NCI-H146 treated with DMSO at 0.1 percent for 48 hours (cell line): ENCODE measurements around the gene HMCN2.

Experiments used
- DNase-seq: peaks from one replicate; lab custom pipeline; 2025; ENCODE audit not compliant: unreplicated experiment; lab: John Stamatoyannopoulos, UW

Gene HMCN2

DNA sequence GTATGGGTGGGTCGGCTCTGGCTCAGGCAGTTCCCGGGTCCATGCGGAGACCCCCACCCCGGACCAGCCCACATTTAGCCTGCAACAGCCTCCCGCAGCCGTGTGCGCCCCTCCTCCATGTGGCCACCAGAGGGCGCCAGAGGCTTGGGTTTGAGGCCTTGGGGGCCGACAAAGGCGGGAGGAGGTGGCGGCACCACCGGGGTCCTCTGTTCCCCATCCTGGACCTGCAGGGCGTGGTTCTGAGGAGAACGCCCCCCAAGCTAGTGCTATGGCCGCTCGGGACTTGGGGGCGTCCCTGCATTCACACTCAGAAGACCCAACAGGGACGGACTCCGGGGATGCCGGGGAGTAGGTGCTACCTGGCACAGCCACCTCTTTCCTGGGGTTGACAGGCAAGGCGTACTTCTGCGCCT, 195.7 kb downstream of the HMCN2 start:
- DNase-seq: no peak

- DNase-seq: no peak
These were observed 196.2 kb downstream of the HMCN2 start for GRCh38 chr9:130461731-130462130.

DNA sequence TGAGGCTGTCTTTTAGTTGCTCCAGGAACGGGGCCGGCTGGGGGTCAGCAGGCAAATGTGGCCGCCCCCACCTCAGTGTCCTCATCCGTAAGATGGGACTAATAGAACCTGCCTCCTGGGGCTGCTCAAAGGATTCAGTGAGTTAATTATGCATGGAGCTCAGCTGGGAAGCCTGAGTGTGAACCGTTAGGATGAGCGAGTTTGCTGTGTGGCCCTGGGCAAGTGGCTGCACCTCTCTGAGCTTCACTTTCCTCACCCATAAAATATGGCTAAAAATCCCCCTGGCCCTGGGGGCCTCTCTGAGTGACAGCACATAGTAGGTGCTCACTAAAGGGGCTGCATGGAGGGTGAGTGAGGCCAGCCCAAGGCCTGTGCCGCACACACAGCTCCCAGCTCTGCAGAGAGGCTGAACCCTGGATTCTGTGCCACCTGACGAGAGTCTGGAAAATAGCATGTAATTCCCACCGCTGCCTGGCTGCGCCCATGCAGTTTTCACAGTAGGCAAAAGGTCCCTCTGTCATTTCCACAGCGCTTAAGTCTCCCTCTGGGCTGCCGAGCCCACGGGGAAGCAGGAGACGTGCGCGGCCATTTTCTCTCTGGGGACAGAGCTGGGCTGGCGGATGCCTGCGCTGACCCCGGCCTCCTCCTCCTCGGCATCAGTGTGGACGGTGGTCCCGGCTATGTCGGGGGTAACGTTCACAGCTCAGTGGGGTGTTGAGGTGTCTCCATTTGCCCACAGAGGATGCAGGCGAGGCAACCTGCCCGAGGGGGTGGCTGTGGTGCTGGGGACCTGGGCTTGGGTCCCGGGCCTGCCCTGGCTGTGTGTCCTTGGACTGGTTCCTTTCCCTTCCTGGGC, 197.4 kb downstream of the HMCN2 start:
- no peak for DNase-seq

GRCh38 chr9:130463763-130464745, 198.5 kb downstream of the HMCN2 start:
- DNase-seq: no peak

GRCh38 chr9:130465383-130466096, 200.0 kb downstream of the HMCN2 start:
- DNase-seq: no peak

- DNase-seq: no peak
These were observed 201.1 kb downstream of the HMCN2 start for GRCh38 chr9:130466537-130467217.

GRCh38 chr9:130467316-130467715, 201.8 kb downstream of the HMCN2 start:
- no peak for DNase-seq

DNA sequence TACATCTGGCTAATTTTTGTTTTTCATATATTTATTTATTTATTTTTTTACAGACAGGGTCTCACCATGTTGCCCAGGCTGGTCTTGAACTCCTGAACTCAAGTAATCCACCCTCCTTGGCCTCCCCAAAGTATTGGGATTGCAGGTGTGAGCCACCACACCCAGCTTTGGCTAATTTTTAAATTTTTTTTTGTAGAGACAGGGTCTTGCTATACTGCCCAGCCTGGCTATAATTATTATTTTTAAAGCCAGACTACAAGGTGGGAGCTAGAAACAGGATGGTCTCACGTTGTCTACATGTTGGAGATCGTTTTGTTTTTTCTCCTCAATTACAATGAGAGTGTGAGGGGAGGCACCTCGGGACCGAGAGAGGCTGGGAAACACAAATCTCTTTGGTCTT, 203.0 kb downstream of the HMCN2 start:
- DNase-seq: no peak

GRCh38 chr9:130470269-130470668, 204.7 kb downstream of the HMCN2 start:
- no peak for DNase-seq

GRCh38 chr9:130470950-130471349, 205.4 kb downstream of the HMCN2 start:
- DNase-seq: no peak

- DNase-seq: no peak
These were observed 206.0 kb downstream of the HMCN2 start for GRCh38 chr9:130471411-130472183.

GRCh38 chr9:130472184-130472705, 206.7 kb downstream of the HMCN2 start:
- DNase-seq: no peak

DNA sequence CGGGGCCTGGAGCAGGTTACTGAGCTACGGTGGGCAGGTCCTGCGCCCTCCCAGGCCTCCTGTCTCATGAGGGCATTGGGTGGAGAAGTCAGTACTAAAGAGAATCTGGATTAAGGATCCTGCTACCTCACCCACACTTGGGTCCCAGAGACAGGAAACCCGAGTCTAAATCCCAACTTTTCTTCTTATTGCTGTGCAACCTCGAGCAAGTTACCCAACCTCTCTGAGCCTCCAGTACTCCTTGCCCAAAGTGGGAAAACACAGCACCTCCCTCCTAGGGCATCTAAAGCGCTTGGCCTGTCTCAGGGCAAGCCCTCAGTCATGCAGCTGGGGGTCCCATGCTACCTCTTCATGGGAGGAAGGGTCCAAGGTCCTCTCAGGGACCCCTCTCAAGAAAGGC, 207.4 kb downstream of the HMCN2 start:
- DNase-seq: no peak

DNA sequence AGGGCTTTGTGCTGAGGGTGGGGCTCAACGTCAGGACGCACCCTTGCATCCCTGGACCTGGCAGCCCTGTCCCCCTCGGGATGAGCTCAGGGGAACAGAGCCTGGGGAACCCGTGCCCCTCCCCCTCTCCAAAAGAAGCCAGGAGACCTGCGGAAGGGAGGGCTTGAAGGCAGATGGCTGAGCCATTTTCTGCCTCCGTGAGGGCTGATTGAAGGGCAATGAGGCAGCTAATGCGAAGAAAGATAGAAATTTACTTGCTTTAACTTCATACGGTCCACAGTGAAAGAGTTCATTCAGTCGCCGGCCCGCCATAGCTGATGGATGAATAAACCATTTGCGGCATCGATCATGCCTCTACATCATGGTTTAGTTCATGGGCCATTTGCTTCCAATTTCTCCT, 208.0 kb downstream of the HMCN2 start:
- no peak for DNase-seq

GRCh38 chr9:130474106-130474505, 208.5 kb downstream of the HMCN2 start:
- peak; percentile 6 for DNase-seq

DNA sequence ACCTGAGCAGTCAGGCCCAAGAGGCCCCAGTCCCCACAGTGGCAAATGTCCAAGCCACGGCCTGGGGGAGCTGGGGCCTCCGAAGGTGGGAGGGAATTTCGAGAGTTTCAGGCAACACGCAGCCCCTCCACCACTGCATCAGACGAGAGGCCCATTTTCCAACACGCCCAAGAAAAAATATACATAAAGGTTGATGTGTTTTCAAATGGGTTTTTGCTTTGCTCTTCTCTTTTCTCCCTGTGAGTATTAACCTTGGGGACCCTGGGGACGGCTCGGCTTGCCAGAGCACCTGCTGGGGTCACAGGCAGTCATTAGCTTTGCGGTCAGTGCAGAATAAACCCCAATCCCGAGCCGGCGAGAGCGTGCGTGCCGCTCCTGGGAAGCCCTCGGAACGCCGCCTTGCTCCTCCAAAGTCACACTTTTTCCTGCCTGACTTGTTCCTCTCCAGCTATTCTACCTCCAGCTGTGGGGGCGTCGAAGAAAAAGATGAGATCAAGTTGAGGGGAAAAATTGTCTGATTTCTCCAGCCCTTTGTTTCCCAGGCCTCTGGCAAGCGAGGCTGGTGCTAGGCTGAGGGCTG, 210.7 kb downstream of the HMCN2 start:
- DNase-seq: no peak

DNA sequence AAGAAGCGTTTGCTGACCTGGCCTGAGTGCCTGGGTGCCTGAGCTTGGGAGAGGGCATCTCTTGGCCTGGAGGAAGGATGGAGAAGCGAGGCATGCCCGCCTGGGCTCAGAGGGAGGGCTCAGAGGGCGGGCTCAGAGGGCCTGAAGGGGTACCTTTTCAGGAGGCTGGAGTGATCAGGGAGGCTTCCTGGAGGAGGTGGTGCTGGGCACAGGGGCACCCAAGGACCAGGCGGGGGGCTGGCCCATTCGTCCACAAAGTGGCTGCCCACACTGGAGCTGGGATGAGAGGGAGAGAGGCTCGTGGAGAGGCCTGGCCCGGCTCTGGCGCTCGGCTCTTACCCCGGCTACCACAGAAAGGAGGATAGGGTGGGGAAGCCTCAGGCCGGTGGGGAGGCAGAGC, 212.0 kb downstream of the HMCN2 start:
- DNase-seq: no peak

- no peak for DNase-seq
These were observed 212.6 kb downstream of the HMCN2 start for GRCh38 chr9:130478152-130478551.
